HUDEP-2 (cell line): ENCODE measurements around the gene ASAH2.

Source experiments
- DNase-seq, 76 experiments: peaks; one replicate each; lab custom pipeline; 2025; ENCODE audit not compliant: unreplicated experiment in 76 of 76; lab: John Stamatoyannopoulos, UW

Gene ASAH2

GRCh38 chr10:50210876-50211275 is 40.4 kb downstream of the ASAH2 start:
- DNase-seq: no peak
